Measurements from ENCODE around the gene SIRT5.

- no peak for TF ChIP-seq POLR2AphosphoS5 (IDR thresholded peaks at IDR 0.05; ENCODE audit: borderline replicate concordance, low read depth, low read length)
- TF ChIP-seq FOXP2 (optimal IDR thresholded peaks at IDR 0.05; ENCODE audit: control extremely low read depth, extremely low read length, insufficient read depth), result no peak
- no peak for TF ChIP-seq EZH2 (IDR thresholded peaks at IDR 0.05)
Measured at GRCh38 chr6:13615792-13616120, 41.4 kb downstream of the SIRT5 start.

Measured in SK-N-MC (cell line).